Bronchial epithelial cell (primary cell): Measurements from ENCODE around the gene MRPS24. TPM values are rescaled to one million over a fixed set of nuclear protein-coding genes. Genes with fewer than 3 reads are reported as not detected.

ENCODE experiments used
- DNase-seq: peaks from one replicate; pipeline ENCODE4 v3.0.0-alpha.2; 2010; ENCODE audit warnings: low read depth
- FAIRE-seq: peaks from 2 replicates; lab custom pipeline; 2011; peaks lifted over from hg19 to GRCh38; lab: Jason Lieb, UNC
- H3K27me3 ChIP-seq: 2 replicates; pipeline ENCODE4 v1.5.1; 2011; ENCODE audit warnings: low read length; ENCODE audit not compliant: control insufficient read depth, insufficient read depth
- H3K36me3 ChIP-seq: 2 replicates; pipeline ENCODE4 v1.5.1; 2011; ENCODE audit warnings: low read length; ENCODE audit not compliant: control insufficient read depth, insufficient read depth
- H3K4me3 ChIP-seq: 2 replicates; pipeline ENCODE4 v1.5.1; 2011; ENCODE audit warnings: mild to moderate bottlenecking, low read depth, low read length, control low read depth
- total RNA-seq: library from RNA; depleted of rRNA; stranded (reverse); fragments of >200 nt; gene quantifications from 2 replicates; pipeline ENCODE4 v1.2.1, GENCODE V29; 2014
- TF ChIP-seq, protein P1 (sequence below): IDR thresholded peaks from 2 replicates; pipeline ENCODE4 v1.5.1; 2011; ENCODE audit warnings: mild to moderate bottlenecking, moderate library complexity, low read length, control low read depth, inconsistent platforms; ENCODE audit not compliant: insufficient read depth, severe bottlenecking

Gene MRPS24
- total RNA-seq, 1 donor from 2014 or later: 110 TPM

GRCh38 chr7:43891069-43891955 lies 22.0 kb upstream of the MRPS24 start:
- DNase-seq (no peak), FAIRE-seq (no peak)
- Histone ChIP-seq H3K4me3 (no peak overlapping the region), H3K27me3 (no peaks in the 10 kb centered on the region), H3K36me3 (no peaks in the 10 kb centered on the region)
- TF ChIP-seq, protein P1, sequence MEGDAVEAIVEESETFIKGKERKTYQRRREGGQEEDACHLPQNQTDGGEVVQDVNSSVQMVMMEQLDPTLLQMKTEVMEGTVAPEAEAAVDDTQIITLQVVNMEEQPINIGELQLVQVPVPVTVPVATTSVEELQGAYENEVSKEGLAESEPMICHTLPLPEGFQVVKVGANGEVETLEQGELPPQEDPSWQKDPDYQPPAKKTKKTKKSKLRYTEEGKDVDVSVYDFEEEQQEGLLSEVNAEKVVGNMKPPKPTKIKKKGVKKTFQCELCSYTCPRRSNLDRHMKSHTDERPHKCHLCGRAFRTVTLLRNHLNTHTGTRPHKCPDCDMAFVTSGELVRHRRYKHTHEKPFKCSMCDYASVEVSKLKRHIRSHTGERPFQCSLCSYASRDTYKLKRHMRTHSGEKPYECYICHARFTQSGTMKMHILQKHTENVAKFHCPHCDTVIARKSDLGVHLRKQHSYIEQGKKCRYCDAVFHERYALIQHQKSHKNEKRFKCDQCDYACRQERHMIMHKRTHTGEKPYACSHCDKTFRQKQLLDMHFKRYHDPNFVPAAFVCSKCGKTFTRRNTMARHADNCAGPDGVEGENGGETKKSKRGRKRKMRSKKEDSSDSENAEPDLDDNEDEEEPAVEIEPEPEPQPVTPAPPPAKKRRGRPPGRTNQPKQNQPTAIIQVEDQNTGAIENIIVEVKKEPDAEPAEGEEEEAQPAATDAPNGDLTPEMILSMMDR: no peak

DNA sequence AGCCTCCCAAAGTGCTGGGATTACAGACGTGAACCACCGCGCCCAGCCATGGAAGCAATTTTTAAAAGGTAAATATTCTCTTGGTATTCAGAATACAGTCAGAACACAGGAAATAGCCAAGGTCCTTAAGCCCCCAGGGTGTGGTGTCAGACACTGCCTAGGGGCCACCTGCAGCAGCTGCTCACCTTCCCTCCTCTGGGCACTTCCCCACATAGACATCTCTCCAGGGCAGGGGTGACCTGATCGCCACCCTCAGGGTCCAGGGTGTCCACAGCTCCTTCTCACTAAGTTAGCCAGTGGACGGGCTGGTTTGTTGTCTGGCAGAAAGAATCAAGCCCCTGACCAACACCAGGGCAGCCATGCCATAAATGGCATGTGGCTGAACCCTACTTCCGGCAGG lies 21.2 kb upstream of the MRPS24 start:
- no peak overlapping the region for H3K4me3 ChIP-seq
- H3K27me3 ChIP-seq: no peaks in the 10 kb centered on the region
- TF ChIP-seq, protein P1: no peak
- DNase-seq: no peak
- no peaks in the 10 kb centered on the region for H3K36me3 ChIP-seq
- FAIRE-seq: no peak

GRCh38 chr7:43888993-43889945 lies 20.0 kb upstream of the MRPS24 start:
- FAIRE-seq: no peak
- no peaks in the 10 kb centered on the region for H3K27me3 ChIP-seq
- H3K36me3 ChIP-seq: peaks cover 3% of the 10 kb centered on the region
- TF ChIP-seq, protein P1: no peak
- no peak overlapping the region for H3K4me3 ChIP-seq
- no peak for DNase-seq

GRCh38 chr7:43884617-43885016 lies 15.3 kb upstream of the MRPS24 start:
- TF ChIP-seq, protein P1: no peak
- FAIRE-seq: no peak
- no peak for DNase-seq
- no peak overlapping the region for H3K4me3 ChIP-seq
- H3K36me3 ChIP-seq: peaks cover 10% of the 10 kb centered on the region
- no peaks in the 10 kb centered on the region for H3K27me3 ChIP-seq

DNA sequence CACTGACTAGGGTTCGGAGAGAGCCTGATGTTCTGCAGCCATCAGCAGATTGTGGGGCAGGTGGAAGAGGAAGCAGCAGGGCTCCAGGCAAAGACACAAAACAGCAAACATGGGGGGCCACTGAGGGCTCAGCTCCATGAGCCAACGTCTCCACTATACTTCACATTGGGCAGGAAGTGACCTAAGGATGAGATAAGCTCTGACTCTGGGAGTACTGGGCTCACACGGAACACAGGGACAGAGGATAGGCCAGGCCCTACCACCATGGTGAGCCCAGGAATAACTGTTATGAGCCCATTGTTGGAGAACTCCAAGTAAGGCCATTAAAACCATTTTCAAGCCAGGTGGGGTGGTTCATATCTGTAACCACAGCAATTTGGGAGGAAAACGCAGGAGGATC lies 14.9 kb upstream of the MRPS24 start:
- no peak overlapping the region for H3K4me3 ChIP-seq
- peaks cover 10% of the 10 kb centered on the region for H3K36me3 ChIP-seq
- DNase-seq (no peak), FAIRE-seq (no peak)
- TF ChIP-seq, protein P1: no peak
- H3K27me3 ChIP-seq: no peaks in the 10 kb centered on the region
